Tibial nerve (tissue), 3 donors: ENCODE data around the gene IPO5.

Experiments
- CTCF ChIP-seq, 5 experiments: fragments of 200-600 bp in 3 of 5; fragments of 450-650 bp in 2 of 5; sonication (generic) in 3 of 5; IDR thresholded peaks; one replicate each; pipeline ENCODE4 v1.5.1; 2016 to 2019; ENCODE audit warnings: antibody characterized with exemption in 5 of 5, mild to moderate bottlenecking in 3 of 5, moderate library complexity in 2 of 5
- POLR2A ChIP-seq, 2 donors: fragments of 450-650 bp; IDR thresholded peaks; one replicate each; pipeline ENCODE4 v1.6.1; 2017; ENCODE audit warnings: antibody characterized with exemption in 2 of 2, mild to moderate bottlenecking in 2 of 2, moderate library complexity in 2 of 2

DNA sequence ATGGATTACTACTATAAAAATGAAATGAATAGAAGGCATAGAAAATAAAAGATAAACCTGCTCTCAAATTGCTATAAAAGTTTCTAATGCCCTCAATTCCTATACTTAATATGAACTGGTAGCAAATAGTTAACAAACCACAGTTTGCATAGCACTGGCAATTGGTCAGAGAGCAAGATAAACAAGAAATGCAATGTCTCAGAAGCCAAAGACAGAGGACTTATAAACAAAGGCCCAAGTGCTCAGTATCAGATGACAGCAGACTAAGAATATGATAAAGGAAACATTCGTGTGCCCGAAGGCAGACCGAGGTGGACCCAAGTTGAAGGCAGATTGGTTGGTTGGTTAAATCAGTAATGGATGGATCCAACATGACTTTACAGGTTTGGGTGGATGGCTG lies 50.6 kb downstream of the IPO5 start:
- TF ChIP-seq POLR2A (IDR thresholded peaks at IDR 0.05): no peak
- TF ChIP-seq CTCF (IDR thresholded peaks at IDR 0.05): no peak
